Body of pancreas (tissue), 4 donors: ENCODE results near the gene MYO15A.

Source experiments
- POLR2A ChIP-seq, 3 donors: fragments of 450-650 bp; IDR thresholded peaks; one replicate each; pipeline ENCODE4 v1.6.1; 2016; ENCODE audit warnings: antibody characterized with exemption in 3 of 3, mild to moderate bottlenecking in 2 of 3
- TF ChIP-seq, protein P1 (sequence below), 7 experiments: fragments of 450-650 bp in 4 of 7; fragments of 200-600 bp in 3 of 7; sonication (generic) in 3 of 7; IDR thresholded peaks; one replicate each; pipeline ENCODE4 v1.5.1; 2016 to 2019; ENCODE audit warnings: antibody characterized with exemption in 7 of 7

DNA sequence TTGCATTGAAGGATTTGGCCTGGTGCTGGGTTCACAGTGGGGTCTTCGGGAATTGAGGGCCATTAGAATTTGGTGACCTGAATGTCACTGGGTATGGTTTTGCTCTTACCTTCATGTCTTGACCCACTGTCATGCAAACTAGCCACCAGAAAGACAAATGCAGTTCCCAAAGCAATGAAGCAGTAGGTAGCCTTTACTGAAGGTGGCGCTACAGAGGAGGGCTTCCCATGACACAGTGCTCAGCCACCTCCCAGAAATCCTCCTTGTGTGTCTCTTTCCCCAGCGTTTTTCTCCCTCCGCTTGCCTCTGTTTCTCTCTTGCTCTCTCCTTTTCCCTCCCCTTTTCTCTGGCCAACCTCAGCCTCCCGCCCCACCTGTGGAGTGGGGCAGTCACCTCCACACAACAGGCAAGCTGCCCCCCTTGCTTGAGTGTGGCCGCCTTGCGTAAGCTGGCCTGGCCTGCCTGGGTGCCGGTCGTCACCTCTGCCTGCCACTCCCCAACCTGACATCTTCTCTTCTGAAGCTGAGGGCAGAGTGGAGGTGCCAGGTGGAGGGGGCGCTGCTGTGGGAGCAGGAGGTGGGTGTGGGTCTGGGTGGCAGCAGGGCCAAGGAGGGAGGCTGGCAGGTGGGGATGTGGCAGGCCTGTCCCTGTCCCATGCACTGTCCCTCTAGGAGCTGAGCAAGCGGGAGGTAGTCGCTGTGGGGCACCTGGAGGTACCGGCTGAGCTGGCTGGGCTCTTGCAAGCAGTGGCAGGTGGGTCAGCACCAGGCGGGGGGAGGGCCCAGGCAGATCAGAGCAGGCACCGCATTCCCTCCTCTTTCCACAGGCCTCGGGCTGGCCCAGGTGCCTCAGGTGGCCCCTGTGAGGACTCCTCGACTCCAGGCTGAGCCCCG lies 34.7 kb downstream of the MYO15A start:
- TF ChIP-seq, protein P1, sequence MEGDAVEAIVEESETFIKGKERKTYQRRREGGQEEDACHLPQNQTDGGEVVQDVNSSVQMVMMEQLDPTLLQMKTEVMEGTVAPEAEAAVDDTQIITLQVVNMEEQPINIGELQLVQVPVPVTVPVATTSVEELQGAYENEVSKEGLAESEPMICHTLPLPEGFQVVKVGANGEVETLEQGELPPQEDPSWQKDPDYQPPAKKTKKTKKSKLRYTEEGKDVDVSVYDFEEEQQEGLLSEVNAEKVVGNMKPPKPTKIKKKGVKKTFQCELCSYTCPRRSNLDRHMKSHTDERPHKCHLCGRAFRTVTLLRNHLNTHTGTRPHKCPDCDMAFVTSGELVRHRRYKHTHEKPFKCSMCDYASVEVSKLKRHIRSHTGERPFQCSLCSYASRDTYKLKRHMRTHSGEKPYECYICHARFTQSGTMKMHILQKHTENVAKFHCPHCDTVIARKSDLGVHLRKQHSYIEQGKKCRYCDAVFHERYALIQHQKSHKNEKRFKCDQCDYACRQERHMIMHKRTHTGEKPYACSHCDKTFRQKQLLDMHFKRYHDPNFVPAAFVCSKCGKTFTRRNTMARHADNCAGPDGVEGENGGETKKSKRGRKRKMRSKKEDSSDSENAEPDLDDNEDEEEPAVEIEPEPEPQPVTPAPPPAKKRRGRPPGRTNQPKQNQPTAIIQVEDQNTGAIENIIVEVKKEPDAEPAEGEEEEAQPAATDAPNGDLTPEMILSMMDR (IDR thresholded peaks at IDR 0.05), result peak in 2 of 7 experiments; percentile 5 to 13
- no peak for TF ChIP-seq POLR2A (IDR thresholded peaks at IDR 0.05)
